CD14-positive monocyte (primary cell): ENCODE data around the gene SH3GLB2. TPM values are rescaled to one million over a fixed set of nuclear protein-coding genes. Genes with fewer than 3 reads are reported as not detected.

ENCODE experiments used
- polyA plus RNA-seq, 3 donors: library from polyadenylated mRNA; depleted of rRNA in 1 of 3; unstranded in 2 of 3; stranded (reverse) in 1 of 3; fragments of 300-500 nt in 2 of 3; fragments of >200 nt in 1 of 3; fragmentation: Illumina TruSeq in 2 of 3; gene quantifications; 1 replicate in 2 of 3; 2 replicates in 1 of 3; pipeline ENCODE4 v1.2.3, GENCODE V29; 2012 to 2021

Gene SH3GLB2
- polyA plus RNA-seq, 3 donors, result 8.0 to 77.0 (median 25.9) TPM

Other genes with a start within 250 kb of the SH3GLB2 start
- 10 to 100 TPM in 2 of 3 donors, 1 to 10 TPM in 1; 9.9 to 16.8 (median 13.8) TPM for gene TBC1D13, start 241.1 kb downstream of the SH3GLB2 start, polyA plus RNA-seq
- 10 to 100 TPM in 2 of 3 donors, 1 to 10 TPM in 1; 7.2 to 24.6 (median 13.0) TPM for gene ENDOG, start 209.8 kb downstream of the SH3GLB2 start, polyA plus RNA-seq
- gene SPOUT1, start 198.5 kb downstream of the SH3GLB2 start, polyA plus RNA-seq, result 10 to 100 TPM; 25.7 to 29.9 (median 29.3) TPM
- 1 to 10 TPM; 2.4 to 4.5 (median 3.6) TPM for gene KYAT1, start 146.4 kb downstream of the SH3GLB2 start, polyA plus RNA-seq
- 10 to 100 TPM in 2 of 3 donors, 1 to 10 TPM in 1; 7.8 to 10.8 (median 10.3) TPM for gene LRRC8A, start 146.2 kb downstream of the SH3GLB2 start, polyA plus RNA-seq
- gene PHYHD1, start 107.3 kb downstream of the SH3GLB2 start, polyA plus RNA-seq, result under 1 TPM in 1 of 3 donors, not detected in 2; 0.29 TPM
- gene DOLK, start 80.7 kb downstream of the SH3GLB2 start, polyA plus RNA-seq, result 1 to 10 TPM in 2 of 3 donors, under 1 TPM in 1; 0.76 to 8.5 (median 7.0) TPM
- 10 to 100 TPM; 10.5 to 28.2 (median 17.2) TPM for gene NUP188, start 80.6 kb downstream of the SH3GLB2 start, polyA plus RNA-seq
- 10 to 100 TPM in 1 of 3 donors, 1 to 10 TPM in 2; 1.9 to 45.4 (median 5.9) TPM for gene MIGA2, start 8.3 kb upstream of the SH3GLB2 start, polyA plus RNA-seq
- gene DOLPP1, start 52.8 kb upstream of the SH3GLB2 start, polyA plus RNA-seq, result 1 to 10 TPM; 5.4 to 6.6 (median 5.9) TPM
- 10 to 100 TPM; 12.2 to 19.4 (median 15.0) TPM for gene CRAT, start 82.5 kb upstream of the SH3GLB2 start, polyA plus RNA-seq
- 10 to 100 TPM; 11.7 to 38.5 (median 12.4) TPM for gene PTPA, start 83.1 kb upstream of the SH3GLB2 start, polyA plus RNA-seq
- gene IER5L, start 149.9 kb upstream of the SH3GLB2 start, polyA plus RNA-seq, result 10 to 100 TPM in 1 of 3 donors, under 1 TPM in 2; 0.36 to 15.5 (median 0.79) TPM